Fibroblast of gingiva (primary cell): ENCODE measurements around the gene FAM53C.
"Not testable (repeated sequence)": the region's sequence is repeated elsewhere in the genome, so short reads cannot be mapped to it uniquely, and the experiment has no call there.

Experiments used
- DNase-seq: peaks from one replicate; pipeline ENCODE4 v3.0.0-alpha.2; 2011; ENCODE audit warnings: low read depth

FAM53C gene

DNA sequence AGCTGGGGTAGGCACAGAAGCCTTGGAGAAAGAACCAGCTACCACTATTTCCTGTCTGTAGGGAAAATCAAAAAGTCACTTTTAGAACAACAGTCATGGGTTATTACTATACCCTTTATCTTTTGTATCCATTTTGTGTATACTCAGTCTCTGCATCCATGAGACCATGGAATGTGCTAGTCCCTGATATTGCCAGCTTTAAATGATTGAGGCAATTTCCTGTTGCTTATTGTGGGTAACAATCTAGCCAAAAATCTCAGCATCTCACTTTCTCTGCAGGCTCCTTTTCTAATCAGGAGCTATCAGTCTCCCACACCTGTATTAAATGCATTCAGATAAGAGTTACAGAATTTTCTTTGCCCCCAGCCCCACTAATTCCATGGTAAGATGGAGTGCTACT lies 13.5 kb downstream of the FAM53C start:
- no peak for DNase-seq

DNA sequence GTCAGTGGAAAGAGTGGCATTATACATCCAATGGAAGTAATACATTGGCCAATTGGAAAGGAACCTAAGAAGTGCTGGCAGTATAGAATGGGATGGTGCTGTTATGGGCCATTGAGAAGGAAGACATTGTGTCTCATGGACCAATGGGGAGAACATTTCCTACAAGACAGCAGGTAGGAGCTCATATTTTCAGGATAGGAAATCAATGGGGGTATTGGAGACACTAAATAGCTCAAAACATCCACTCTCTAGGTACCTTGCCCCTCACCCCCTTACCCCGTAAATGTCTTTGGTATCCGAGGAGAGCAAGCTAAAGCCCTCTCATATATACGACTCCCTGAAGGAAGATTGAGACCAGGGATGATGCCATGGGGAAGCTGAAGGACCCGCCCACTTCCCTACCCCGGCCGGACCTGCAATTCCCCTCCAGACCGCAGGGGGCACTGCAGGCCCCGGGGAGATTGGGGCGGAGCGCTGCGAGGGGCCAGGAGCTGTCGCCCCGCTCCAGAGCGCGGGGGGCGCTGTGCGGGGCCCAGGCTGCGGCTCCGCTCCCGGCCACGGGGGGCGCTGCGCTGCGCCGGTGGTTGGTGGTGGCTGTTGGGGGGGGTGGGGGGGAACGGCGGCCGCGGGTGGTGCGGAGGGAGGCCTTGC lies 14.1 kb downstream of the FAM53C start, which contains the start of gene KDM3B:
Gene KDM3B (plus strand): TSS at position 615 of the 651 bp plus-strand sequence. CDS start 111 bp downstream, outside the sequence.
- peak; percentile 78 for DNase-seq

DNA sequence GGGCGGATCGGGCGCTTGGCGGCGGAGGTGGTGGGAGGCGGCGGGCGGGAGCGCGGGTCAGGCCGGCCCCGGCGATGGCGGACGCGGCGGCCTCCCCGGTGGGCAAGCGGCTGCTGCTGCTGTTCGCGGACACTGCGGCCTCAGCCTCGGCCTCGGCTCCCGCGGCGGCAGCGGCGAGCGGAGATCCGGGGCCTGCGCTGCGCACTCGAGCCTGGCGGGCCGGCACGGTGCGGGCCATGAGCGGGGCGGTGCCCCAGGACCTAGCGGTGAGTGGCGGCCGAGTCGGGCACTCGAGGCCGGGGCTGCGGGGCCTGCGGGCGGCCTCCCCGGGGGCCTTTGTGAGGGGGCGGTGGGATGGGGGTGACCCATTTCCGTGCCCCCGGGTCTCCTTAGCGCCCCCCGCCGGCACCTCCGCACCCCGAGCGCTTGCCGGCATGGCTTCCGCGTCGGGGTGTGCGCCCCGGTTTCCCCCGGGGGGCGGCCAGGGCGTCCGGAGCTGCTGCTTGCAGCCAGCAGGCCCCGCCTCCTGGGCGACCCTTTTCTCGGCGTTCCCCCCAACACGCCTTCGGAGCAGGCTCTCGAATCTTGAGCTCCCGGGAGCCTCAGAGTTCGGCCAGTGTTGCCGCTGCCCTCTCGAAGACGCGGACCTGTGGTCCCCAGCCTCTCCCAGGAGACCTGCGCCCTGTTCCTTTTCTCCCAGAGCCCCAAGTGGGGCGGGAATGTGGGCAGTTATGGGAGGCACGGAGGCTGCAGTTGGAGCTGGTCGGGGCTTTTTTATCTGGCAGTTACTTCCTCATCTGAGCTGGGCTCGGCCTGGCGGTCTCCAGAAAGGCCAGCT lies 14.9 kb downstream of the FAM53C start:
- DNase-seq, result peak; percentile 46

DNA sequence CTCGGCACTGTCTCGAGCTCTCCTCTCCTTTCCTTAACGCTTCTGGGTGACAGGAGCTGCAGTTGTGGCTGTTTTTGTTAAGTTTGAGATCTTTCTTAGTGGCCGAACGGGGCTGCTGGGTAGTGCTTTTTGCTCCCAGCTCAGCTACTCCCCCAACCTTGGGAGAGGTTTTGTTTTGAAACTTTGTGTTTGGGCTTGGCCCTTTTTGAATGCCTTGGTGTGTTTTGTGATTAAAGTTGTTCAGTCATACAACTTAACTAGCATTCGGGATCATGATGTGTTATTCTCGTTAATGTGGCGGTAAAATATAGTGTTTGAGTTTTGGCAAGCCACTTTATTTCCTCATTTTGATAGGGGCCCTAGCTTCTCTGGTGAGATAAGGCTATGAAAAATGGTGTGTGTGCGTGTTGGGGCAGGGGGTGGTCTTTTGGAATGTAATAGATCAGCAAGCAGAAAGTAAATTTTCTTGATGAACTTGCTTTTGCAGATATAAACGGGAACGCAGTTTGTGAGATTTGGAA lies 15.6 kb downstream of the FAM53C start:
- no peak for DNase-seq

DNA sequence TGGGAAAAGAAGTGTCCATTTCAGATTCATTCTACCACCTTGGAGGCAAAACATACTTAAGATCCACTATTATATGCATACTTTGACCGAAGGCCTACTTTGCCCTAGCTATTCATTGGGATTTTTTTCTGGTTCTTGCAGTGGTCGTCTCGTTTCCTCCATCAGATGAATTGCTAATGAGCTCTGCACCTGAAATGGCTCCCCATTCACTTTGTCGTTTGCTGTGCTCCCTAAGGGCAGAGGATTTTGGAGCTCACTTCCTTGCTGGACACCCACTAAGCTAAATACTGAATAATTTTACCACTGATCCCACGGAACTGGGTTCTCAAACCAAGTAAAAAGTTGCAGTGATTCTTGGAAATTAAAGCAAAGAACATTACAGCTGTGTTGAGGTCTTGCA lies 16.3 kb downstream of the FAM53C start:
- no peak for DNase-seq

DNA sequence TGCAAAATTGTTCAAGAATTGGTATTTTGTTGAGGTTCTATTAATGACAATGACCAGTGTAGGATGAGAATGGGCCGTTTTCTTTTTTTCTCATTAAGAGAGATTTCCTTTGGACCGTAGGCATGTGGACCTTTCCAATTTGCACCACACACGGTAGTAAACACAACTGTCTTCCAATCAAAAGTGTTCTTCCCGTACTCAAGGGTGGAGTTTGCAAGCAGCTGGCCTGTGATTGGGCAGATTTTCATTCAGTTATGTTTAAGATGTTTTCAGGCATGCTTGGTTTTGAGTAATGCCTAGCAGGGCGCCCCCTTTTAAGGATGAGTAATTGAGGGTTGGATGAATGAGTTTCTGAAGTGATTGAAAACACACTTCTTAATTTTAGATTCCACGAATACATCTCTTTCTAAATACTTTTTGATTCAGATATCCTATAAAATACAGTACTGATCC lies 16.9 kb downstream of the FAM53C start:
- DNase-seq, result peak; percentile 75

DNA sequence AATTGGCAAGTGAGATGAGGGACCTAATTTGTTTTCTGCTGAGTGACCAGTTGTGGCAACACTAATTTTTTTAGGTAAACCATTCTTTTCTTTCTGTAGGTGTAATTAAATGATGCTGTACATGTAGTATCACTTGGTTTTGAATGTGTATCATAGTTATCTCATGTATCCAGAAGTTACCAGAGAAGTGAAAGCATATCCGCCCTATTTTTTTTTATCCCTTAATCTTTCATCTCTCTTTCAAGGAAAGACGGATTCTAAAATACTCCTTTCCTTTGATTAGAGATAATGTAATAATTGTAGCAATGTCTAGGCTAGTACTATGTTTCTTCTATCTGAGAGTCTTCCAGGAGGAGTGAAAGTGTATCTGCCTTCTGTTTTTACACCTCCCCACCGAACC lies 21.6 kb downstream of the FAM53C start:
- no peak for DNase-seq

DNA sequence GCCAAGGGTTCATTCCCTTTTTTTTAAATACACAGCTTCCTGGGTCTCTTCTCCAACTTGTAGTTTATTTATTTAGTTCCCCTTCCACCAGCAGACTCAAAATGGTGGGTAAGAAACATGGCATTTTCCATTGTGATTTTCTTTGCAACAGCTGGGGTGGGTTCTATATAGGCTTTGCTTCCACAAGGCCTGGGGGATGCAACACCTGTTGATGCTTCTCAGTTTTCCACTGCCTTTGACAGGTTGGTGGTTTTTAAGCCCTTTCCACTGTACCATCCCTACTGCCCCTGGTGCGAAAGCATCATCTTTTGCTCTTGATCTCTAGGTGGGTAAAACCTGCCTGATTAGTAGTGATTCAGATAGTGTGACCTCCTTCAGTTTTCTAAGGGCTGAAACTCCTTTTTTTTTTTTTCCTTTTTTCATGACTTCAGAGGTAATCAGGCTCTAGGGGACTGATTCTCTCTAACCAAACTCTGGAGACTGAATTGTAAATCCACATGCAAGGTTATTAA lies 22.9 kb downstream of the FAM53C start:
- DNase-seq, result no peak

DNA sequence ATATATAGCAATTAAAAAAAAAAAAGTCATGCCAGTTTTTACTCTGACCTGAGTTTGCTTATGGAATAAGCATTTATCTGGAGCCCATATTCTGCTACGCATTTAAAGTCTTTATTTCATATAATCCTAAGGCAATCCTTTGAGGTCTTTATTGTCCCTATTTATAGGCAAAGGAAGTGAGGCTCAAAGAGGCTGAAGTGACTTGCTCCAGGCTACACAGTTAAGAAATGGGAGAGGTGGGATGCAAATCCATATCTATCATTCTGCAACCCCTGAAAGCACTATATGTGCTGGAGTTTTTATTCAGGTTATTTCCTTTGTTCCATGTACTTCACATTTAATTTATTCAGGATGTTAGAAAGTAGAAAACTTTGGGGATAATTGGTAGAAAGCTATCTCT lies 26.5 kb downstream of the FAM53C start:
- DNase-seq, result no peak

DNA sequence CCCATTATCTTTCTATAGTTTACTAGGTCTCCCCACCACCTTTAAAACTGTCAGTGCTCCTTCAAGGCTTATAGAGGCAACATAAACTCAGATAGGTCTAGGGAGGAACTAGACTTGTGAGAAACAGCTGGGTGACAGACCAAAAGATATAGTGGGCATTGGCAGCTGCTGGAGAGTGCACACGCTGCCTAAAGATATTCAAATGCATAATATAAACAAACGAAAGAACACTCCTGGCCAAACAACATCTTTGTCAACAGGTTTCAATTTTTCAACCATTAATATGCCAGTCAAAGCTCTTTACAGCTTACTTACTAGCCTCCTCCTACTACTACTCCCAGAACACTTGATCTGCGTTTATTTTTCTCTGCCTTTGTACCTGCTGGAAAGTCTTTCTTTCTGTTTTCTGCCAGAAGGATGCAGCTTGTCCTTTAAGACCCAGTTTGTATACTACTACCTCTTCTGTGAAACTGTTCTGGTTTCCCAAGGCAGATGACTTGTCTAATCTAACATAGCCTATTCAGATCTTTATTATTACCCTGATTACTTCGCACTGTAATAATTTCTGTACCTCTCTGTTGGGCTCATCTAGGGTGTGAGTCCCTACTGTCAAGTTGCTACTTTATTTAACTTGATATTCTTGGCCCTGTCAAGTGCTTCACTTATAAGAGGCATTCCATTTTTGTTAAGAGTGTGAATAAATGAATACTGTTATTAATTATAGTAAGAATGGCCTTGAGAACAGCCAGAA lies 28.7 kb downstream of the FAM53C start:
- no peak for DNase-seq

DNA sequence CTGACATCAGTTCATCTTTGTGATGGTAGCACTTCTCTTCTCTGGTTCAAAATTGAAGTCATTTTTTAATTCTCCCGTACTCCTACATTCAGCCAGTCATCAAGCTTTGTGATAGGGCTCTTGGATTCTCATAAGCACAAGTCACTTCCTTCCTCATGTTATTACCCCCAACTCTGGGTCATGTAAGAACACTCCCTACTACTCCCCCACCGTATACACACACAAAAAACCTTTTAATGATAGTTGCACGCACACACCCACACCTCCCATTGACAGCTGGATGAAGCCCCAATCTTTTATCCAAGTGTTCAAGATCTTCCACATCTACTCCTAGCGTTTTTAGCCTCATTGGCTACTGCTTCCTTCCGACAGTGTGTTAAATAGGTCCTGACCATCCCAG lies 31.2 kb downstream of the FAM53C start:
- no peak for DNase-seq

DNA sequence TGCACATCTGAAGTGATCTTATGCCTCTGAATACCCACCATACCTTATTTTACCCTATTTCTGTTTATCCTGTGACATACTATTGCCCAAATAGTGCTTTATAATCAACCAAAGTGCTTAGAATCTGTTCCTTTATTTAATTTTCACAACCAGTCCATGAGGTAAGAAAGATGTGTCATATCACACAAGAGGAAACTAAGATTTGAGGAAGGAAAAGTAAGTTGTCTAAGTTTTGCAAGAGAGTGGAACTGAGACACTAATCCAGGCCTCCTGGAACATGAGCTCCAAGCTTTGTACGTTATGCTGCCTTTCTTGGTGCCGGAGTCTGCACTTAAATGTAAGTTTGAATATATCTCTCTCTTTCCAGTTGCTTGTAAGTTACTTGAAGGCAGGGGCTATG lies 31.6 kb downstream of the FAM53C start:
- no peak for DNase-seq

DNA sequence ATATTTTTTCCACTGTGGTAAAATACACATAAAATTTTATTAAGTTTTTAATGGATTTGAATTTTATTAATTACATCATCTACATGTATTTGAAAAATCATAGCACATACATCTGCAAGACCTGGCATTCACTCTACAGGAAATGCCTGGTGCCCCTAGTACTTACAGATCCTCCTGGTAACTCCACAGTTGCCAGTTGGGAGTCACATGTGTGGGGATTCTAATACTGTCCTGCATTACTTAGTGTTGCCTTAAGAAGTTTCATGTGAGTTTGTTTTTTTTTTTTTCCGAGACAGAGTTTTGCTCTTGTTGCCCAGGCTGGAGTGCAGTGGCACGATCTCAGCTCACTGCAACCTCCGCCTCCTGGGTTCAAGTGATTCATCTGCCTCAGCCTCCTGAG lies 32.5 kb downstream of the FAM53C start:
- DNase-seq, result peak; percentile 76

DNA sequence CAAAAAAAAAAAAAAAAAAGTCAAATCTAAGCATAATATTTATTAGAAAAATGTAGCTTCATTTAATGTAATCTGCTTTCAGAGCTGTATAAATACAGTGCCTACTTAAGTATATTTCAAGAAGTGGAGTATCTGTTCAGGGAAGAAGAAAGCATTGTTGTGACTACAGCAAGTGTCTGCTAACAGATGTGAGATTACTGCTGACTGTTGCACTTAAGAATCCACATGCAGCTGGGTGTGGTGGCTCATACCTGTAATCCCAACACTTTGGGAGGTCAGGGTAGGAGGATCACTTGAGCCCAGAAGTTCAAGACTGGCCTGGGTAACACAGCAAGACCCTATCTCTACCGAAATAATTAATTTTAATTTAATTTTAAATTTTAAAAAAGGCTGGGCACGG lies 33.4 kb downstream of the FAM53C start:
- no peak for DNase-seq

DNA sequence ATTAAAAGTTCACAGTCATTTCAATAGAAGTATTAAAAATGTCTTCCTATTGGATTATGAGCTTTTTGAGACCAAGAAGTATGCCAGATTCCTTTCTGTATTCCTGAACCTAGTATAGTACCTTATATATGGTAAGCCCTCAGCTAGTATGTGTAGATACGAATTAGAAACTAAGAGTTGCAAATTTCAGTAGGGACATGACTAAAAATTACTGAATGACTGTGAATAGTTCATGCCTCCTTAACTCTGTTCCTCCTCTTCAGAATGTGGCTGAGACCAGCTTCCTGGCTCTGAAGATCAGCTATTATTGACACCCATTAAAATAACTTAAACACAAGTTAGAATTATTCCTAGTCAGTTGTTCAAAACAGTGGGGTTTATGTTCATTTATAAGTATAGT lies 34.2 kb downstream of the FAM53C start:
- no peak for DNase-seq

DNA sequence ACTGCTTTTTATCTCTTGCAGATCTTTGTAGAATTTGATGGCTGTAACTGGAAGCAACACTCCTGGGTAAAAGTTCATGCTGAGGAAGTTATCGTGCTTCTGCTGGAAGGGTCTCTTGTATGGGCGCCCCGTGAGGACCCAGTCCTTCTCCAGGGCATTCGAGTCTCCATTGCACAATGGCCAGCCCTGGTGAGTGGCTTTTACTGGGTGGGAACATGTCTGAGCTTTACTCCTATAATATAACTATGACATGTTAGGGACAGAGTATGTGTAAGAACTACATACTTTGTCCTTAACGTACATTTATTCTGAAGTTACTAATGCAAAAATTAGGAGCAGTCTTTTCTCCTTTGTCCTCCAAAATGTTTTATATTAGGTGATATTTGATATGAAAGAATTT lies 34.6 kb downstream of the FAM53C start:
- DNase-seq, result no peak

DNA sequence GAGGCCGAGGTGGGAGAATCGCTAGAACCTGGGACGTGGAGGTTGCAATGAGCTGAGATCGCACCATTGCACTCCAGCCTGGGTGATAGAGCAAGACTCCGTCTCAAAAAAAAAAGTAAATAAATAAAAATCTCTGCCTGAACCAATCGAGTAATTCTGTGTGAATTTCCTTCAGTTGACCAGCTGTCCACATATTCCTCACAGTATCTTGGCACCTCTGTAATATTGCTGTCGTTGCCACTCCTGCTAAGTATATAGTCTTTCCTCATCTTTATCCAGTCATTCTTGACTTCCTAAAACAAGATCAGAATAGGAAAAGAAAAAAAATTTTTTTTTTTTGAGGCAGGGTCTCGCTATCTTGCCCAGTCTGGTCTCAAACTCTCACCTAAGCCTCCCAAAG lies 44.3 kb downstream of the FAM53C start:
- no peak for DNase-seq

DNA sequence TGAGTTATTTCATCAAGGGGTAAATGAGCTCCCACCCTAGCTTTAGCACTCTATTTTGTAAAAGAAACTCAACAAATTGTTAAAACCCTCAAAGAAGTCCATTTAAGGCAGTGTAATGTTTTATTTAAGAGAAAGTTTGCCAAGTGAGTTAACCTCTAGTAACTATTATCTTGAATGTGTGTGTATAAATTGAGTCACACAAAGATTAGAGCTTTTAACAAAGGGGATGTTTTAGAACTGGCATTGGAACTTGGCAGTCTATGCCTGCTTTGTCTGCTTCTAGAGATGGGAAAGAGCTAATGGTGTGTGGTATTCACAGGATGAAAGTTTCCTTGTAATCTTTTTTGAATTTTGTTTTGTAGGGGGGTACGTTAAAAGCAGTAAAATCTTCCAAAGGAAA lies 47.6 kb downstream of the FAM53C start:
- no peak for DNase-seq

DNA sequence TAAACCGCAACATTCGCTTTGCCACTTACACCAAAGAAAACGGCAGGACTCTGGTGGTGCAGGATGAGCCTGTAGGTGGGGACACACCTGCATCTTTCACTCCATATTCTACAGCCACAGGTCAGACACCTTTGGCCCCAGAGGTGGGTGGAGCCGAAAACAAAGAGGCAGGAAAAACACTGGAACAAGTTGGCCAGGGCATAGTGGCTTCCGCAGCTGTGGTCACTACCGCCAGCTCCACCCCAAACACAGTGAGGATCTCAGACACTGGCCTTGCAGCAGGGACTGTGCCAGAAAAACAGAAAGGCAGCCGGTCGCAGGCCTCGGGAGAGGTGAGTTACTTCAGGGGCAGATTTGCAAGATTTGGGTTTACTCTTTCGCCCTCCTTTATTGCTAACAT lies 48.2 kb downstream of the FAM53C start:
- no peak for DNase-seq

DNA sequence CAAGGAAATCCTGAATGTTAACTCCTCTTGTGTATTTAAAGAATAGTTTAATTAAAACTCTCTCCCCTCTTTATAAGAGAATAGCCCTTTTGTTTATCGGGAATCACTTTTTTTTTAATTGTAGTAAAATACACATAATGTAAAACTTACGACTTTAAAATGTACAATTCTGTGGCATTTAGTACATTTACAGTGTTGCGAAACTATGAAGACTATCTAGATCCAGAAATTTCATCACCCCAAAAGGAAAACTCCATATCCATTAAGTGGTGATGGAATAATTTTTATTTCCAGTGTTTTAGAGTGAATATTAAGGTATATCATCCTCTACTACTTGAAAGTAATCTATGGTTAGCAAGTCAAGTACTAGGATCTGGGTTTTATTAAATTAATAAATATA lies 51.3 kb downstream of the FAM53C start:
- DNase-seq, result no peak

DNA sequence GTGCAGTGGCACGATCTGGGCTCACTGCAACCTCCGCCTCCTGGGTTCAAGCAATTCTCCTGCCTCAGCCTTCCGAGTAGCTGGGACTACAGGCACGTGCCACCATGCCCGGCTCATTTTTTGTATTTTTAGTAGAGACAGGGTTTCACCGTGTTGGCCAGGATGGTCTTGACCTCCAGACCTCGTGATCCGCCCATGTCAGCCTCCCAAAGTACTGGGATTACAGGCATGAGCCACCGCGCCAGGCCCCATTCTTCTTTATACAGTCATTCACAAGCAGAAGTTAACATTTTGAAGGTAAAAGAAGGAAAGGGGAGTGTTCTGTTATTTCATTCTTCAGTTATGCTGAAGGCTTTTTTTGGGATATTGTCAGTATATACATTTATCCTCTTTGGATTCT lies 51.8 kb downstream of the FAM53C start:
- DNase-seq, result not testable (repeated sequence)

DNA sequence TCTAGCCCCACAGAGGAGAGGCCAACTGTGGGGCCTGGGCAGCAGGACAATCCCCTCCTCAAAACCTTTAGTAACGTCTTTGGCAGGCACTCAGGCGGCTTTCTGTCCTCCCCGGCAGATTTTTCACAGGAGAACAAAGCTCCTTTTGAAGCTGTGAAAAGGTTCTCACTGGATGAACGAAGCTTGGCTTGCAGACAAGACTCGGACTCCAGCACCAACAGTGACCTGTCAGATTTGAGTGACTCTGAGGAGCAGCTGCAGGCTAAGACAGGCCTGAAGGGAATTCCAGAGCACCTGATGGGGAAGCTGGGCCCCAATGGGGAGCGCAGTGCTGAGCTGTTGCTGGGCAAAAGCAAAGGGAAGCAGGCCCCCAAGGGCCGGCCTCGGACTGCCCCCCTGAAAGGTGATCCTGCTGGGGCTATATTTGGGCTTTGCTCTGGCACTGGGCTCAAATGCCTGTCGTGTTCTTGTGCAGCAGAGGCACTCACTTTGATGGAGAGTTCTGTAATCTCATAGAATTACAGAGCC lies 53.9 kb downstream of the FAM53C start:
- no peak for DNase-seq
